Measurements from ENCODE around the gene GRIP2. TPM values are rescaled to one million over a fixed set of nuclear protein-coding genes. Genes with fewer than 3 reads are reported as not detected.

Gene GRIP2
- total and polyA plus RNA-seq, 12 donors = 0.09 to 2.5 (median 1.1) TPM

DNA sequence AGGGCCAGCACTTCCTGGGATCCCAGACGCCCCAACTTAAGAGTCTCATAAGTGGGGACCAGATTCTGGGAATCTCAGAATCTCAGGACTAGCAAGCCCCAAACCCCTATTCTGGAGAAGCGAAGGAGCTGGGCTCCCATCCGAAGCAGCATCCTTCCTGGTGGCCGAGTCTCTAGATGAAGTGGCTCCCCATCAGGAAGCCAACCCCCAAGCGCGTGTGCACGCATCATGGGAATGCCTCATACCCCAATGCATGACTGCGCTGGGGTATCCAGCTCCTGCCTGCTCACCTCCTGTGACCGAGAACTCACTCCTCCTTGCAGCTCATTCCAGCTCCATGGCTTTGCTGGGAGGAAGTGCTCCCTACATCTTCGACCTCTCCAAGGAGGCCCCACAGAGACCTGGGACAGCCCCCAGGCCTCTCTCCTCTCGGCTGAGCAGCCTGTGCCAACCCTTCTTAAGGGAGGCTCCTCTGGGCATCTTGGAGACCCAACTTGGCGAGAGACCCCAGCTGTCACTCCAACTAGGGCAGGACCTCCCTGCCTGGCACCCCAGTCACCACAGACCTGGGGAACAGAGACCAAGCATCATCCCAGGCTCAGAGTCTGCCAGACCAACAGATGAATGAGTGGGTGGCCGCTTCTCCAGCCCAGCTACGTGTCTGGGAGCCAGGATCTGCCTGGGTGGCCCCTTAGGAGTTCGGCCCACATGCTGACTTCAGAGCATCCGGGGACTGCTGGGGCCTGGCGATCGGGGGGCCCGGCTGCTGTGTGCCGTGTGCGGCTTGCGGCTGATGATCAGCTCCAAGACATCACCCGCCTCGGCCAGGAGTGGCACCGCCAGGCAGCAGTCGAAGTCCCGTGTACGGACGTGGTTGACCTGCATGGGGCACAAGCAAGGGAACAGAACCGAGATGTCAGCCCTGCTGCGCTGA is 46.9 kb downstream of the GRIP2 start:
- H3K9me3 ChIP-seq (replicated peaks in 1 of 3) = no peaks in the 10 kb centered on the region
- 91 to 95% (median 93%) methylated on average over 7 to 31 of the region's 31 CpGs for WGBS, 4 donors
- H3K27ac ChIP-seq = no peak overlapping the region
- H3K4me3 ChIP-seq = no peak overlapping the region
- intact Hi-C loops (cut with DNase I) = no loop called here
- H3K4me1 ChIP-seq (replicated peaks in 1 of 2) = no peaks in the 10 kb centered on the region
- H3K36me3 ChIP-seq (replicated peaks in 1 of 2) = peaks cover 0 to 10% of the 10 kb centered on the region in 2 donors
- no peak for DNase-seq
- TF ChIP-seq, protein P1, sequence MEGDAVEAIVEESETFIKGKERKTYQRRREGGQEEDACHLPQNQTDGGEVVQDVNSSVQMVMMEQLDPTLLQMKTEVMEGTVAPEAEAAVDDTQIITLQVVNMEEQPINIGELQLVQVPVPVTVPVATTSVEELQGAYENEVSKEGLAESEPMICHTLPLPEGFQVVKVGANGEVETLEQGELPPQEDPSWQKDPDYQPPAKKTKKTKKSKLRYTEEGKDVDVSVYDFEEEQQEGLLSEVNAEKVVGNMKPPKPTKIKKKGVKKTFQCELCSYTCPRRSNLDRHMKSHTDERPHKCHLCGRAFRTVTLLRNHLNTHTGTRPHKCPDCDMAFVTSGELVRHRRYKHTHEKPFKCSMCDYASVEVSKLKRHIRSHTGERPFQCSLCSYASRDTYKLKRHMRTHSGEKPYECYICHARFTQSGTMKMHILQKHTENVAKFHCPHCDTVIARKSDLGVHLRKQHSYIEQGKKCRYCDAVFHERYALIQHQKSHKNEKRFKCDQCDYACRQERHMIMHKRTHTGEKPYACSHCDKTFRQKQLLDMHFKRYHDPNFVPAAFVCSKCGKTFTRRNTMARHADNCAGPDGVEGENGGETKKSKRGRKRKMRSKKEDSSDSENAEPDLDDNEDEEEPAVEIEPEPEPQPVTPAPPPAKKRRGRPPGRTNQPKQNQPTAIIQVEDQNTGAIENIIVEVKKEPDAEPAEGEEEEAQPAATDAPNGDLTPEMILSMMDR (IDR thresholded peaks at IDR 0.05) = no peak
- TF ChIP-seq POLR2A (IDR thresholded peaks at IDR 0.05) = no peak
- H3K27me3 ChIP-seq = no peaks in the 10 kb centered on the region

DNA sequence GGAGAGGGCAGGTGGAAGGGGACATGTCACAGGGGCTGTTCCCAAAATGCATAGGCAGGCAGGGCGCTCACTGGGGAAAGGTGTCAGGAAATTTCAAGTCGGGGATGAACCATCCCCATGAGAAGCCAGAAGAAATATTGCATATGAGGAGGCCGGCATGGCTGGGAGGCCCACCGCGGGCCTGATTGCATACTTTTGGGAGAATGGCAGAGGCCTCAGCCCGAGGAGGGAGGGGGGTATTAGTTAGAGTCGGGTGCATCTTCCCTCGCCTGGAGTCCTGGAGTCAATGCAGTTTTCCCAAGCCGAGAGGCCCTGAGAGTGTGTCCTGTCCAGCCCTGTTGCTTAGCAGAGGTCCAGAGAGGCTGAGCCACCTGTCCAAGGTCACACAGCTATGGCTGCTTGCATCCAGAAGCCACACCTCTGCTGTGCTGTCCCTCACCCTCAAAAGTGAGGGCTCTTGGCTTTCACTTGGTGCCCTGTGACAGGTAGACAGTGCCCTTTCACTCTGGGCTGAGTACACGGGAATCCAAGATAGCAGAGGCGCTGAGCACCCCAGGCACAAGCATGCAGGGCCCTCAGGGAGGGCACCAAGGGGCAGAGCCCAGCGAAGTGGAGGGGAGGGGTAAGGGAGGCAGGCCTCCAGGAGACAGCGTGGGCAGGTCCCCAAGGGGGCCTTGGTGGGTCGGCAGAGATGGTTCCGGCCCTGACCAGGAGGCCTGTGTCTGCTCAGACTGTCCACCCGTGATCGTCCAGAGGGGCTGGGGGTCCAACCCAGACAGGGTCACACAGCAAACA is 48.5 kb downstream of the GRIP2 start:
- intact Hi-C loops (cut with DNase I) = no loop called here
- TF ChIP-seq, protein P1 (IDR thresholded peaks at IDR 0.05) = no peak
- no peak for TF ChIP-seq POLR2A (IDR thresholded peaks at IDR 0.05)
- Histone ChIP-seq H3K27ac (no peak overlapping the region), H3K36me3 (replicated peaks in 1 of 2) (peaks cover 0 to 25% of the 10 kb centered on the region in 2 donors), H3K9me3 (replicated peaks in 1 of 3) (no peaks in the 10 kb centered on the region), H3K4me1 (replicated peaks in 1 of 2) (no peaks in the 10 kb centered on the region), H3K27me3 (no peaks in the 10 kb centered on the region), H3K4me3 (no peak overlapping the region)
- WGBS, 4 donors = 86 to 97% (median 88%) methylated on average over 7 to 17 of the region's 17 CpGs
- no peak for DNase-seq

DNA sequence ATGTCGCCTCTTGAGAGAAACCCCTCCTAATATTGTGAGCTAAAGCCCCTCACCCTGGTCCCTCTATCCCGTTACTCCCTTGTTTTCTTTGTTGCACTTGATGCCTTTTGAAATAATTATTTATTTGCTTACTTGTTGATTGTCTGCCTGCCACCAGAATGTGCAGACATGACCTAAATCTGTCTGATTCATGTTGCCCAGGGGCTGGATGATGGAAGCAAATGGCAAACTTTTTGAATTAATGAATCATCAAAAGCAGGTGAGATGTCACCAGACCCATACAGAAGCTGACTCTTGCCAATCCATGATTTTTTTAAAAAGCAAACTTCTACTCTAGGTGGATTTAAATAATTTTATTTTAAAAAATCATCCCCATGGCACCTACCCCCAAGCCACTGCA is 49.3 kb downstream of the GRIP2 start:
- Histone ChIP-seq H3K36me3 (replicated peaks in 1 of 2) (peaks cover 0 to 32% of the 10 kb centered on the region in 2 donors), H3K27ac (no peak overlapping the region), H3K27me3 (no peaks in the 10 kb centered on the region), H3K4me3 (no peak overlapping the region), H3K9me3 (replicated peaks in 1 of 3) (no peaks in the 10 kb centered on the region), H3K4me1 (replicated peaks in 1 of 2) (no peaks in the 10 kb centered on the region)
- WGBS, 4 donors = 92 to 100% (median 96%) methylated on average over 2 of the region's 2 CpGs
- no peak for DNase-seq
- intact Hi-C loops (cut with DNase I) = no loop called here
- TF ChIP-seq POLR2A (IDR thresholded peaks at IDR 0.05) = no peak
- TF ChIP-seq, protein P1 (IDR thresholded peaks at IDR 0.05) = no peak

DNA sequence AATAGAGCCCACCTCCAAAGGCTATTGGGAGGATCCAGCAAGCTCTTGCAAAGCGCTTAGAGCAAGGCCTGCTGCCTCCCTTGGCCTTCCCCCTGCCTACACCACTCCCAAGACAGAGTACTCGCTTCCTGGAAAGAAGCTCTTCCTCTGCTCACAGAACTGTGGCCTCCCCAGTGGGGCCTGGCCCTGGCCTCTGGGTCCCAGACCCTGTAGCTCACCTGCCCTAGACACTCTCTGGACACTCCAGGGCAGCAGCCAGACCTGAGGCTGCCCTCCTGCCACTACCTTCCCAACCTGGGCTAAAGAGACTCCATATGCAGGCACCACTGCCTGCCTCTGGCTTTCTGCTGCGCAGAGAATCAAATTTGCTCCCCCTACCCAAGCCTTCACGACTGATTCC is 49.9 kb downstream of the GRIP2 start:
- no peak overlapping the region for H3K4me3 ChIP-seq
- TF ChIP-seq, protein P1 (IDR thresholded peaks at IDR 0.05) = no peak
- no peak for TF ChIP-seq POLR2A (IDR thresholded peaks at IDR 0.05)
- H3K36me3 ChIP-seq (replicated peaks in 1 of 2) = peaks cover 0 to 38% of the 10 kb centered on the region in 2 donors
- no peak overlapping the region for H3K27ac ChIP-seq
- H3K27me3 ChIP-seq = no peaks in the 10 kb centered on the region
- 84 to 92% (median 89%) methylated on average over 2 to 4 of the region's 4 CpGs for WGBS, 4 donors
- no peak for DNase-seq
- H3K9me3 ChIP-seq (replicated peaks in 1 of 3) = no peaks in the 10 kb centered on the region
- no peaks in the 10 kb centered on the region for H3K4me1 ChIP-seq (replicated peaks in 1 of 2)
- intact Hi-C loops (cut with DNase I) = no loop called here
